Peyer's patch (tissue), 4 donors: ENCODE results near the gene HRH2.

Experiments used
- POLR2A ChIP-seq, 2 donors: fragments of 450-650 bp; IDR thresholded peaks; one replicate each; pipeline ENCODE4 v1.5.1; 2017; ENCODE audit warnings: antibody characterized with exemption in 2 of 2, mild to moderate bottlenecking in 2 of 2, moderate library complexity in 2 of 2
- TF ChIP-seq, protein P1 (sequence below), 6 experiments: fragments of 450-650 bp in 4 of 6; fragments of 200-600 bp in 2 of 6; sonication (generic) in 1 of 6; IDR thresholded peaks; one replicate each; pipeline ENCODE4 v1.5.1; 2017 to 2019; ENCODE audit warnings: antibody characterized with exemption in 6 of 6, mild to moderate bottlenecking in 3 of 6, moderate library complexity in 1 of 6

DNA sequence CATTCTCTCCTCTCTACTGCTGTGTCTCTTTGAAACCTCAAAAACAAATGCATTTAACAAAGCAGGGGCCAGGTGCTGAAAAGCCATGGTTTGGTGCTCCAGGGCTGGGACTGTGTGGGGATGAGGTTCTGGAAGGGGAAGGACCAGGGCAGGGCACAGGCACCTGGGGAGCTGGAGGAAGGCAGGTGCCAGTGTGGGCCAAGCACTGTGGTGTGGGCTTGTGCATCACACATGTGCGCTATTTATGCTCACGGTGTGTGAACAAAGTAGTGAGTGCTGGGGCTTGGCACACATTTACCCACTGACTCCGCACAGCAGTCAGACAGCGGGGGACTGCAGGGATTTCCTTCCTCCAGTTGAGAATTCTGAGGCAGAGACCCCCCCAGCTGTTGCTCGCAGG is 10.1 kb downstream of the HRH2 start:
- TF ChIP-seq, protein P1, sequence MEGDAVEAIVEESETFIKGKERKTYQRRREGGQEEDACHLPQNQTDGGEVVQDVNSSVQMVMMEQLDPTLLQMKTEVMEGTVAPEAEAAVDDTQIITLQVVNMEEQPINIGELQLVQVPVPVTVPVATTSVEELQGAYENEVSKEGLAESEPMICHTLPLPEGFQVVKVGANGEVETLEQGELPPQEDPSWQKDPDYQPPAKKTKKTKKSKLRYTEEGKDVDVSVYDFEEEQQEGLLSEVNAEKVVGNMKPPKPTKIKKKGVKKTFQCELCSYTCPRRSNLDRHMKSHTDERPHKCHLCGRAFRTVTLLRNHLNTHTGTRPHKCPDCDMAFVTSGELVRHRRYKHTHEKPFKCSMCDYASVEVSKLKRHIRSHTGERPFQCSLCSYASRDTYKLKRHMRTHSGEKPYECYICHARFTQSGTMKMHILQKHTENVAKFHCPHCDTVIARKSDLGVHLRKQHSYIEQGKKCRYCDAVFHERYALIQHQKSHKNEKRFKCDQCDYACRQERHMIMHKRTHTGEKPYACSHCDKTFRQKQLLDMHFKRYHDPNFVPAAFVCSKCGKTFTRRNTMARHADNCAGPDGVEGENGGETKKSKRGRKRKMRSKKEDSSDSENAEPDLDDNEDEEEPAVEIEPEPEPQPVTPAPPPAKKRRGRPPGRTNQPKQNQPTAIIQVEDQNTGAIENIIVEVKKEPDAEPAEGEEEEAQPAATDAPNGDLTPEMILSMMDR (IDR thresholded peaks at IDR 0.05): no peak
- TF ChIP-seq POLR2A (IDR thresholded peaks at IDR 0.05): no peak
